ENCODE data around the gene PHLDA3.

Gene PHLDA3

GRCh38 chr1:201452866-201453265 is 16.1 kb downstream of the PHLDA3 start:
- no peak for TF ChIP-seq CTCF (IDR thresholded peaks at IDR 0.05; ENCODE audit: control extremely low read depth, extremely low read depth, low read depth, missing control alignments)
- no peak for DNase-seq (ENCODE audit: extremely low spot score)
- POLR2A ChIA-PET = no interaction called here
- CTCF ChIA-PET = interaction anchor here (1.3 to 16.3 kb wide), 4 partner anchors 13 to 60 kb away, joined by 4 to 234 read pairs (median 133); no protein-coding TSS in a partner anchor

GRCh38 chr1:201450721-201451291 is 18.2 kb downstream of the PHLDA3 start:
- ChIA-PET POLR2A (no interaction called here), CTCF (interaction anchor here (0.6 to 16.3 kb wide), 5 partner anchors 10 to 62 kb away, joined by 3 to 234 read pairs (median 92); no protein-coding TSS in a partner anchor)
- no peak for DNase-seq (ENCODE audit: extremely low spot score)
- no peak for TF ChIP-seq CTCF (IDR thresholded peaks at IDR 0.05; ENCODE audit: control extremely low read depth, extremely low read depth, low read depth, missing control alignments)

GRCh38 chr1:201448990-201449389 is 20.0 kb downstream of the PHLDA3 start:
- no peak for DNase-seq (ENCODE audit: extremely low spot score)
- ChIA-PET CTCF (interaction anchor here (0.7 to 16.3 kb wide), 13 partner anchors 8 to 64 kb away, joined by 3 to 234 read pairs (median 14); partner anchors contain the start of genes CSRP1 and PHLDA3), POLR2A (no interaction called here)
- TF ChIP-seq CTCF (IDR thresholded peaks at IDR 0.05; ENCODE audit: control extremely low read depth, extremely low read depth, low read depth, missing control alignments) = no peak

GRCh38 chr1:201447903-201448871 is 20.8 kb downstream of the PHLDA3 start:
- CTCF ChIA-PET = interaction anchor here (0.8 to 16.3 kb wide), 39 partner anchors 9 to 331 kb away, joined by 3 to 234 read pairs (median 5); partner anchors contain the start of genes CSRP1, PHLDA3 and TNNI1
- POLR2A ChIA-PET = no interaction called here
- DNase-seq (ENCODE audit: extremely low spot score) = peak; percentile 89
- peak; percentile 80 for TF ChIP-seq CTCF (IDR thresholded peaks at IDR 0.05; ENCODE audit: control extremely low read depth, extremely low read depth, low read depth, missing control alignments)

GRCh38 chr1:201445310-201445709 is 23.7 kb downstream of the PHLDA3 start:
- ChIA-PET CTCF (interaction anchor here (0.9 to 16.3 kb wide), 5 partner anchors 9 to 348 kb away, joined by 3 to 234 read pairs (median 92); no protein-coding TSS in a partner anchor), POLR2A (no interaction called here)
- no peak for TF ChIP-seq CTCF (IDR thresholded peaks at IDR 0.05; ENCODE audit: control extremely low read depth, extremely low read depth, low read depth, missing control alignments)
- no peak for DNase-seq (ENCODE audit: extremely low spot score)

- POLR2A ChIA-PET = interaction anchor here (0.6 kb wide), 1 partner anchor 12 kb away, joined by 6 read pairs; no protein-coding TSS in a partner anchor
- no peak for DNase-seq (ENCODE audit: extremely low spot score)
- no peak for TF ChIP-seq CTCF (IDR thresholded peaks at IDR 0.05; ENCODE audit: control extremely low read depth, extremely low read depth, low read depth, missing control alignments)
- CTCF ChIA-PET = interaction anchor here (0.6 to 16.3 kb wide), 6 partner anchors 10 to 348 kb away, joined by 3 to 234 read pairs (median 48); no protein-coding TSS in a partner anchor
Observed at GRCh38 chr1:201444792-201445191, 24.2 kb downstream of the PHLDA3 start.
